SU-DHL-6 (cell line): ENCODE results near the gene PRR33.

Source experiments
- H2AFZ ChIP-seq: fragments of 200-600 bp; sonication (generic); 2 replicates; pipeline ENCODE4 v1.6.1; 2014; ENCODE audit warnings: low read depth, mild to moderate bottlenecking, moderate library complexity, mixed read lengths, antibody characterized with exemption, low read length; ENCODE audit not compliant: severe bottlenecking
- H3F3A ChIP-seq: fragments of 200-600 bp; shearing (Covaris generic); 2 replicates; pipeline ENCODE4 v1.6.0; 2016; ENCODE audit warnings: antibody characterized with exemption, mild to moderate bottlenecking; ENCODE audit not compliant: insufficient read depth
- H3K27ac ChIP-seq: fragments of 200-600 bp; sonication (generic); 2 replicates; pipeline ENCODE4 v1.5.1; 2016; ENCODE audit warnings: low read depth, mild to moderate bottlenecking, low read length, moderate library complexity, mixed read lengths
- H3K27me3 ChIP-seq: fragments of 200-600 bp; sonication (generic), shearing (Covaris generic); 2 replicates; pipeline ENCODE4 v1.6.0; 2014; ENCODE audit warnings: mild to moderate bottlenecking, low read length
- H3K36me3 ChIP-seq: fragments of 200-600 bp; sonication (generic); 2 replicates; pipeline ENCODE4 v1.6.1; 2014; ENCODE audit warnings: mild to moderate bottlenecking, low read length, mixed read lengths
- H3K4me2 ChIP-seq: fragments of 300-600, 200-600 bp; shearing (Covaris generic), sonication (generic); 2 replicates; pipeline ENCODE4 v1.6.0; 2014; ENCODE audit warnings: low read length, low read depth, mild to moderate bottlenecking; ENCODE audit not compliant: poor library complexity, severe bottlenecking
- H3K4me3 ChIP-seq: fragments of 200-600 bp; sonication (generic); 2 replicates; pipeline ENCODE4 v1.5.1; 2014; ENCODE audit warnings: antibody characterized with exemption, low read length, mild to moderate bottlenecking, mixed read lengths; ENCODE audit not compliant: insufficient read depth, poor library complexity, severe bottlenecking
- H3K79me2 ChIP-seq: fragments of 200-600 bp; sonication (generic); 2 replicates; pipeline ENCODE4 v1.6.1; 2014; ENCODE audit warnings: mild to moderate bottlenecking, low read length, moderate library complexity; ENCODE audit not compliant: insufficient read depth
- H3K9ac ChIP-seq: fragments of 200-600 bp; sonication (generic); 2 replicates; pipeline ENCODE4 v1.7.0; 2014; ENCODE audit warnings: mild to moderate bottlenecking, low read length
- H3K9me2 ChIP-seq: fragments of 200-600 bp; sonication (generic); replicated peaks from 2 replicates; pipeline ENCODE4 v1.6.1; 2014; ENCODE audit warnings: low read length; ENCODE audit not compliant: insufficient read depth
- H3K9me3 ChIP-seq: fragments of 200-600 bp; sonication (generic); 2 replicates; pipeline ENCODE4 v1.6.1; 2014; ENCODE audit warnings: low read length, mixed read lengths; ENCODE audit not compliant: insufficient read depth
- H4K20me1 ChIP-seq: fragments of 200-600 bp; sonication (generic); 2 replicates; pipeline ENCODE4 v1.6.1; 2014; ENCODE audit warnings: low read depth, mild to moderate bottlenecking, antibody characterized with exemption, low read length, moderate library complexity, mixed read lengths
- EZH2phosphoT487 ChIP-seq: fragments of 200-600 bp; sonication (generic), shearing (Covaris generic); conservative IDR thresholded peaks from 2 replicates; pipeline ENCODE4 v1.6.1; 2018; ENCODE audit warnings: mild to moderate bottlenecking, antibody characterized with exemption, low read length, moderate library complexity, mixed read lengths
- TF ChIP-seq, protein P1 (sequence below): fragments of 200-600 bp; sonication (generic); IDR thresholded peaks from one replicate; pipeline ENCODE4 v1.5.1; 2017; ENCODE audit warnings: antibody characterized with exemption, mild to moderate bottlenecking, low read length, moderate library complexity; ENCODE audit not compliant: insufficient read depth, poor library complexity, severe bottlenecking

Gene PRR33

DNA sequence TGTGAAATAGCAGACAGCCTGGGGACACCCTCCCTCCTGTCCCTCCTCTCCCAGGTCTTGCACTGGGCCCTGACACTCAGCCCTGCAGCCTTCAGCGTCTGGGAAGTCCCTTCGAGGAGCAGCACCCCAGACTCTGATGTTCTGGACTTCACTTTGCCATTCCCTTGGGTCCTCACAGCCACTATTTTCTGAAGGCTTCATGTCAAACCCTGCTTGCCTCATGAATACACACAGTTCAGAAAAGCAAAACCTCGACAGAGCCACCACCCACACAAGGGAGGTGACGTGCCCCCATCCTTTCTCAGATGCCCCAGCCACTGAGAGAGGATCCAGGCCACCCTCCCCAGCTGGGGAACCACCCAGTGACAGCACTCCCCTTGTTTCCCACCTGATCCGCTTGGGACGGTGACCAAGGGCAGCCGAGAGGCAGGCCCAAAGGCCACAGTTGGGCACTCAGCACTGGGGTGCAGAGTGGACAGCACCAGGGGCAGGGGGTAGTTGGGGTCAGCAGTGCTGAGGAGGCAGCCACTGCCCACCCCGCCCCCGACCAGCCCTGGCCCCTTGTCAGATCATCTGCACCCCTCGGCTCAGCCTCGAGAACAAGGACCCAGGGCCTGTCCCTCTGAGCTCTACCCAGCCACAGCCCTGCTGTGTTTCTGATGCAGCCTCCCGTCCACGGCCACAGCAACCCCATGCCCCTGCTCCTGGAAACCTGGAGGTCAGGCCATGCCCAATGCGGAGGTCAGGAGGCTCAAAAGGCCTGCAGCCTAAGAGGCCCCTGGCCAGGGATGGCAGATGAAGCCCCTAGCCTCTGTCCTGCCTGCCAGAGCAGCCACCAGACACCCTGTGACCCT lies 24.7 kb upstream of the PRR33 start:
- no peak overlapping the region for H3K27ac ChIP-seq

DNA sequence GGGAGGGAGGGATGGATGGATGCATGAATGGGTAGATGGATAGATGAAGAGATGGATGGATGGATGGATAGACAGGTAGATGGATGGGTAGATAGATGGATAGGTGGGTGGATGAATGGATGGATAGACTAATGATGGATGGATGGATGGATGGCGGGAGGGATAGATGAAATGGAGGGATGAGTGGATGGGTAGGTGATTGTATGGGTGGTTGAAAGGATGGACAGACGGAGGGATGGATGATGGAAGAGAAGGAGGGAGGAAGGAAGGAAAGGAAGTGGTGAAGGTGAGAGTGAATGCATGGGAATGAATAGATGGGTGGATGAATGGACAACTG lies 24.1 kb upstream of the PRR33 start:
- Histone ChIP-seq H3K36me3 (no peaks in the 10 kb centered on the region), H3F3A (no peaks in the 10 kb centered on the region), H3K4me2 (no peak overlapping the region), H2AFZ (no peak overlapping the region), H4K20me1 (no peaks in the 10 kb centered on the region), H3K9me3 (no peaks in the 10 kb centered on the region), H3K27me3 (no peaks in the 10 kb centered on the region), H3K27ac (no peak overlapping the region), H3K9ac (no peak overlapping the region), H3K9me2 (no peaks in the 10 kb centered on the region), H3K4me3 (no peak overlapping the region), H3K79me2 (no peaks in the 10 kb centered on the region)
- TF ChIP-seq, protein P1, sequence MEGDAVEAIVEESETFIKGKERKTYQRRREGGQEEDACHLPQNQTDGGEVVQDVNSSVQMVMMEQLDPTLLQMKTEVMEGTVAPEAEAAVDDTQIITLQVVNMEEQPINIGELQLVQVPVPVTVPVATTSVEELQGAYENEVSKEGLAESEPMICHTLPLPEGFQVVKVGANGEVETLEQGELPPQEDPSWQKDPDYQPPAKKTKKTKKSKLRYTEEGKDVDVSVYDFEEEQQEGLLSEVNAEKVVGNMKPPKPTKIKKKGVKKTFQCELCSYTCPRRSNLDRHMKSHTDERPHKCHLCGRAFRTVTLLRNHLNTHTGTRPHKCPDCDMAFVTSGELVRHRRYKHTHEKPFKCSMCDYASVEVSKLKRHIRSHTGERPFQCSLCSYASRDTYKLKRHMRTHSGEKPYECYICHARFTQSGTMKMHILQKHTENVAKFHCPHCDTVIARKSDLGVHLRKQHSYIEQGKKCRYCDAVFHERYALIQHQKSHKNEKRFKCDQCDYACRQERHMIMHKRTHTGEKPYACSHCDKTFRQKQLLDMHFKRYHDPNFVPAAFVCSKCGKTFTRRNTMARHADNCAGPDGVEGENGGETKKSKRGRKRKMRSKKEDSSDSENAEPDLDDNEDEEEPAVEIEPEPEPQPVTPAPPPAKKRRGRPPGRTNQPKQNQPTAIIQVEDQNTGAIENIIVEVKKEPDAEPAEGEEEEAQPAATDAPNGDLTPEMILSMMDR = no peak
- no peak for TF ChIP-seq EZH2phosphoT487

More for the DNA sequence above, 24.7 kb upstream of the PRR33 start:
- Histone ChIP-seq H3K9me2 (no peaks in the 10 kb centered on the region), H3K27me3 (no peaks in the 10 kb centered on the region), H2AFZ (no peak overlapping the region), H3K9ac (no peak overlapping the region), H3K4me3 (no peak overlapping the region), H3K4me2 (no peak overlapping the region), H3F3A (no peaks in the 10 kb centered on the region), H3K9me3 (no peaks in the 10 kb centered on the region), H3K79me2 (no peaks in the 10 kb centered on the region), H3K36me3 (no peaks in the 10 kb centered on the region), H4K20me1 (no peaks in the 10 kb centered on the region)
- no peak for TF ChIP-seq EZH2phosphoT487
- TF ChIP-seq, protein P1 = no peak

DNA sequence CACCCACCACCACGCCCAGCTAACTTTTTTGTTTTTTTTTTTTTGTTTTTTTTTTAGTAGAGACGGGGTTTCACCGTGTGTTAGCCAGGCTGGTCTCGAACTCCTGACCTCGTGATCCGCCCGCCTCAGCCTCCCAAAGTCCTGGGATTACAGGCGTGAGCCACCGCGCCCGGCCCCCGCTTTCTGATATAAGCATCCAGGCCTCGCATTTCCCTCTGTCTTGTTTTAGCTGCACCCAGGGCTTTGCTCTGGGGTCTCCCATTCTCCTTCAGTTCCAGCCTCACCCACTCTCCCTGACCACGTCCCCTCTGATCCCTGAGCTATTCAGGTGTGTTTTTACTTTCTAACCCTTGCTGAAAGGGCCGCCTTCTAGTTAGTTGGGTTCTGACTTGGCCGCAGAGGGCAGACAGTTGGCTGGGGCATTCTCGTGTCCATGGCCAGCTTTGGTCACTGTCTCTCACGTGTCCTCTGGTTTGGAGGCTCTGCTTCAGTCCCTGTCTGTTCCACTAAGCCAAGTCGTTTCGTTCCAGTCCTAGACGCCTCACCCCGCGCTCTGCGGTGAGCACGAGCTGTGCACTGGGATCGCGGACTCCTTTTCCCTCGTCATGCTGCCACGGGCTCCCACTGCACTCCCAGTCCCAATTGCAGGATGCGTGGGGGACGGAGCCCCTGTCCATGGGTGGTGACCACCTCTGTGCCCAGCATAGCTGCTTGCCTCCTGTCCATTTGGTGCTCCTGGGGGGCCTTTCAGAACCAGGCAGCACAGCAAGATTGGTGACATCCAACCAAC lies 21.8 kb upstream of the PRR33 start:
- TF ChIP-seq, protein P1 = no peak
- no peak for TF ChIP-seq EZH2phosphoT487
- H3F3A ChIP-seq = no peaks in the 10 kb centered on the region
- no peaks in the 10 kb centered on the region for H4K20me1 ChIP-seq
- H3K27me3 ChIP-seq = no peaks in the 10 kb centered on the region
- no peak overlapping the region for H2AFZ ChIP-seq
- H3K9ac ChIP-seq = no peak overlapping the region
- H3K27ac ChIP-seq = no peak overlapping the region
- H3K79me2 ChIP-seq = no peaks in the 10 kb centered on the region
- H3K36me3 ChIP-seq = no peaks in the 10 kb centered on the region
- H3K4me3 ChIP-seq = no peak overlapping the region
- no peak overlapping the region for H3K4me2 ChIP-seq
- H3K9me3 ChIP-seq = no peaks in the 10 kb centered on the region
- H3K9me2 ChIP-seq = no peaks in the 10 kb centered on the region
